ENCODE results near the gene AFP.
A peak's percentile ranks its signal among the peaks of the same experiment; 100 is the strongest.

AFP gene

GRCh38 chr4:73414936-73415271 lies 21.1 kb upstream of the AFP start:
- DNase-seq (ENCODE audit: low spot score): no peak

GRCh38 chr4:73415807-73416238 lies 20.2 kb upstream of the AFP start:
- no peak for DNase-seq (ENCODE audit: low spot score)

GRCh38 chr4:73416423-73417087 lies 19.5 kb upstream of the AFP start:
- no peak for DNase-seq (ENCODE audit: low spot score)

- DNase-seq (ENCODE audit: low spot score): no peak
Measured at GRCh38 chr4:73417342-73417741, 18.7 kb upstream of the AFP start.

- no peak for DNase-seq (ENCODE audit: low spot score)
Measured at GRCh38 chr4:73417973-73418372, 18.0 kb upstream of the AFP start.

GRCh38 chr4:73418677-73419076 lies 17.3 kb upstream of the AFP start:
- DNase-seq (ENCODE audit: low spot score): no peak

GRCh38 chr4:73419106-73420038 lies 16.6 kb upstream of the AFP start:
- DNase-seq (ENCODE audit: low spot score): no peak

GRCh38 chr4:73420615-73421014 lies 15.4 kb upstream of the AFP start:
- no peak for DNase-seq (ENCODE audit: low spot score)

GRCh38 chr4:73421708-73422457 lies 14.1 kb upstream of the AFP start:
- no peak for DNase-seq (ENCODE audit: low spot score)

- DNase-seq (ENCODE audit: low spot score): no peak
Measured at GRCh38 chr4:73422458-73422752, 13.6 kb upstream of the AFP start.

GRCh38 chr4:73423184-73423583 lies 12.8 kb upstream of the AFP start:
- no peak for DNase-seq (ENCODE audit: low spot score)

- DNase-seq (ENCODE audit: low spot score): no peak
Measured at GRCh38 chr4:73426666-73427065, 9.4 kb upstream of the AFP start.

- DNase-seq (ENCODE audit: low spot score): no peak
Measured at GRCh38 chr4:73429118-73429517, 6.9 kb upstream of the AFP start.

- no peak for DNase-seq (ENCODE audit: low spot score)
Measured at GRCh38 chr4:73429826-73430587, 6.0 kb upstream of the AFP start.

GRCh38 chr4:73431813-73432168 lies 4.2 kb upstream of the AFP start:
- no peak for DNase-seq (ENCODE audit: low spot score)

- DNase-seq (ENCODE audit: low spot score): no peak
Measured at GRCh38 chr4:73432169-73433000, 3.6 kb upstream of the AFP start.

GRCh38 chr4:73433140-73433539 lies 2.9 kb upstream of the AFP start:
- no peak for DNase-seq (ENCODE audit: low spot score)

GRCh38 chr4:73434311-73434710 lies 1.7 kb upstream of the AFP start:
- peak; percentile 41 for DNase-seq (ENCODE audit: low spot score)

GRCh38 chr4:73436674-73437557 lies 895 bp downstream of the AFP start:
- DNase-seq (ENCODE audit: low spot score): no peak

GRCh38 chr4:73437558-73437956 lies 1.5 kb downstream of the AFP start:
- DNase-seq (ENCODE audit: low spot score): no peak
